ENCODE data around the gene NUP93.
"Not testable (repeated sequence)": the region's sequence is repeated elsewhere in the genome, so short reads cannot be mapped to it uniquely, and the experiment has no call there.

NUP93 gene

DNA sequence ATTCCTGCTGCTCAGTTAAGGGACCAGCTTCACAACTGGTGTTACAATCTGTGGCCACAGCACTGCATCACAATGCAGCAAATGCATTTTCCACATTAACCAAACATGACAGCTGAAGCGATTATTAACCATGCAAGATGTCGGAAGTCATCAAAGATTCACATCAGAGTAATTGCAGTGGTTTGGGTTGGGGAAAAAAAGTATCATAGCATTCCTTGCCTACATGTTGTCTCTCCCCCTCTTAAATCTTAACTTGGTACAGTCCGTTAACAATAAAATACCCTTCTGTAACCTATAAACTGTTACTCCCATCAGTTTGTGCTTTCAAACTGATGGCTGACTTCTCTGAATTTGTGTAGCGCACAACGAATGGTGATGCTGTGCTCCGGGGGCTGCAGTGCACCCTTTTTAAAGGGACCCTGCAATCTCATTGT is 51.6 kb downstream of the NUP93 start:
- no peak for DNase-seq

- no peak for DNase-seq
These were observed 53.4 kb downstream of the NUP93 start for GRCh38 chr16:56783344-56783743.

DNA sequence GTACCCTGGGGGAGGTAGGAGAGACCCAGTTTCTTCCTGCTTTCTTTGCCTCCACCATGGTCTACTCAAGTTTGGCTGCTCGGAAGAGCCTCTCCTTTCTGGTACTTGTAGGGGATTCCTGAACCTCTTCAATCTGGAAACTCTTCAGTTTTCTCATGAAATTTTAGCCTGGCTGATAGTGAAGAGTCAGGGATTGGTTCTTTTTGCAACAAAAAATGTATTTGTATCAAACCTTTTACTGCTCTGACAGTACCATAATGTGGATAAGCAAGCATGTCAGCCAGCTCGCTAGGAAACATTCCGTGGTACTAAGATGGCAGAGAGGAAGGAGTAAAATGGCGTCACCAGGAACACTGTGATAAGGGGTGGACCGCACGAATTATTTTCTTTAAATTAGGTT is 55.4 kb downstream of the NUP93 start:
- DNase-seq, result no peak

DNA sequence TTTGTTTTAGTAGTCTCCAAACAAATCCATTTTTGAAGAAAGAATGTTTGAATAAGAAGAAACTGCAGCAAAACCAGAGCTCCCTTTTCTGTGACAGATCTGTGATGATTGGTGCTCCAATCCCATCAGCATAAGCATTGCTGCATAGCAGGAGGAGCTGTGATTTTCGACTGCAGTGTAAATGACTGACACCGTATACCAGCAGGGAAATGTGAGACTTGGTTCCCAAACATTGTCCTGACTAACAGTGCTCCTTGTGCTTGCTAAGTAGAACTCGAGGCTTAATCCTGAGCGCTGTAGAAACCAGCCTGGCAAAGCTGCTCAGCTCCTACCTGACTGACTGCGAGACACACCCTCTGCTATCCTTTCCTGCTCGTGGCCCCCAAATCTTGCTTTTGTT is 57.2 kb downstream of the NUP93 start:
- DNase-seq, result no peak

- no peak for DNase-seq
These were observed 58.5 kb downstream of the NUP93 start for GRCh38 chr16:56788435-56788834.

GRCh38 chr16:56789360-56789759 is 59.4 kb downstream of the NUP93 start:
- peak; percentile 70 for DNase-seq

DNA sequence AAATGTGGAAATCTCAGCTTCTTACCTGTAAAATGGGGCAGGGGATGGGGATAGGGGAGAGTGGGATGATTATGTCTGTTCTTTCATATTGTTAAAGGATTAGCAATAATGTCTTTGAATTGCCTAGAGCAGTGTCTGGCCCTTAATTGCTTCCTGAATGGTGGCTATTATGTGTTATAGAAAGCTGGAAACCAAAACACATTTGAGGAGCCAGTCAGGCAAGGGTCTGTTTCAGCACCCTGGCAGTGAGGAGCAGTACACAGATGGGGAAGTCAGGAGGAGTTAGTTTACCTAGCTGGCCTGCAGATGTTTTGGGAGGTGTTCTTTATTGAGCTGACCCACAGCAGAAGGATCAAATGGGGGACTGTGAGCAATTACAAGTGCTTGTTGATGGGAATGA is 63.0 kb downstream of the NUP93 start:
- DNase-seq, result no peak

DNA sequence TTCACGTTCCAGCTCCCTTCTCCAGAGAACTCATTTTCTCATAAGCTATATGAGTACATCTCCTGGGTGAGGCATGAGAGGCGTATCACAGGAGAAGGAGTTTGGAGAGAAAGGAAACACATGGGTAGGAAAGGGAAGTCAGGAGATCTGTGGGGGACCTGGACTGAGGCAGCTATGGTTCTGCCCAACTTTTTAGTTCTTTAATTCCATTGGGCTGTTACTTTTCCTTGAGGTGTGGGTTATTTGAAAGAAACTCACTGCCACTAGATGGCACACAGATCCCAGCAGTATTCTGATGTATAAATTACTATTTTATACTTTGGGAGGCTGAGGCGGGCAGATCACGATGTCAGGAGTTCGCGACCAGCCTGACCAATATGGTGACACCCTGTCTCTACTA is 63.6 kb downstream of the NUP93 start:
- DNase-seq, result peak; percentile 64

DNA sequence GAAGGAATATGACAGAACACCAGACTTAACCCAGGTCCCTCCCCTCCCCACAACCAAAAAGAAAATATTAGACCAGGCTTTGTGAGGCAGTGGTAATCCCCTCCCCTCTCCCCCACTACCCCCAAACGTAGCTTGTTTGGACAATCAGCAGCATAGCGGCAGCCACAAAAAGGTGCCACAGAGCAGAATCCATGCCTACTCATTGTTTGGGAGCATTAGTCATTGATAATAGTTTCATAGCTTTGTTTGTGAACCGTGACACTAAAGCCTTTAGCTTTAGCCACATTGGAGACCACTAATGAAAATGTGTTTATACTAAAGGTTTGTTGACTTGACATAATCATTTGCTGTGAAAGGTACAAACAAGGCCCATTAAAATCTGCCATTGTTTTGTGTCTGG is 65.1 kb downstream of the NUP93 start:
- no peak for DNase-seq

- not testable (repeated sequence) for DNase-seq
These were observed 67.1 kb downstream of the NUP93 start for GRCh38 chr16:56797038-56797437.

GRCh38 chr16:56797861-56798260 is 67.9 kb downstream of the NUP93 start:
- DNase-seq, result no peak

DNA sequence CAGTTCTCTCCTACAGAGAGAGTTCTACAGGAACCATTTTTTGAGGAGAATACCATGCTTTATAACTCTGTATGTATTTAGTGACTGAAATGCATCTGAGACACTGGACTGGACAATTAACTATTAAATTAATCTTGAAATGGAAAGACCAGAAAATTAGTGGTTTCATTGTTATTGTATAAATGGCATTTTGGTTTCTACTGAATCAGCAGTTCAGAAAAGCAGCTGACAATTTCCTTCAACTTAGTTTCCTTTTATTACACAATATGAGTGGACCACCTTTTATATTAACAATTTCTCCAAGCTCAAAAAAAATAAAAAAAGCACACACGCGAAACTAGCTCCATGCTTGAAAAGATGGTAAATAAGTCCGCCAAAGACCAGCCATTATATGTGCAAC is 69.0 kb downstream of the NUP93 start:
- DNase-seq, result no peak

DNA sequence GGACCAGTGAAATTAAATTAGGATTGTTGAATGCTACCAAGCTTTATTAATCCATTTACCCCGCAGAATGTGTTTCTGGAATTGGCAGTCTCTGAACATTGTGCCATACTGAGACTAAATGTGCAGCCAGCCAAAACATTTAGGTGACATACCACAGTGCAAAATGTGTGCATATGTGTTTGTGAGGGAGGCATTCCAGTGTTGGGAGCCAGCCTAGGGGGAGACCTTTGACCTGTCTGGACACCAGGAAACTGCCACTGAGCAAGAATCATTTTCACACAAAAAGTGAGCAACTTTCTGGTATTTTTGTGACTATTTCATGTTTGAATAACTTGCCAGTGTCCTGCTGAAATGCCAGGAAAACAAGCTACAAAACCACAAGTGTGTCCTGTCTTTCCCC is 70.4 kb downstream of the NUP93 start:
- no peak for DNase-seq

DNA sequence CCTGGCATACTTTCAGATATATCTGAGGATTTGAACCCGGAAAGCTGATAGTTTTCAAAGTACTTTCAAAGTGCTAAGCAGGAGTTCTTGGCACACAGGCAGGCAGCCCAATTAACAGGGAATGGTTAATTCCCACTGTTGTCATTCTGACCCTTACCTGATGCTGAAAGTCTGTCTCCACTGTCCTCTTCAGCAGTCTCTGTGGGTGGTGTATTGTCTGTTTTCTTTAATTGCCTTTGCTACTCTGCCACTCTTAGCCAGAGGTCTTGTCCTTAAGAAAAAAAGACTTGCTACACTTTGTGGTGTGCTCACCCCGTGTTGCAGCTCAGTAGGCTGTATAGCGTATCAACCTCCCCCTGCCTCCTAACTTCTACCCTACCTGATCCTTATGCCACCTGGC is 71.8 kb downstream of the NUP93 start:
- DNase-seq, result no peak

- no peak for DNase-seq
These were observed 77.2 kb downstream of the NUP93 start for GRCh38 chr16:56807011-56807675.

DNA sequence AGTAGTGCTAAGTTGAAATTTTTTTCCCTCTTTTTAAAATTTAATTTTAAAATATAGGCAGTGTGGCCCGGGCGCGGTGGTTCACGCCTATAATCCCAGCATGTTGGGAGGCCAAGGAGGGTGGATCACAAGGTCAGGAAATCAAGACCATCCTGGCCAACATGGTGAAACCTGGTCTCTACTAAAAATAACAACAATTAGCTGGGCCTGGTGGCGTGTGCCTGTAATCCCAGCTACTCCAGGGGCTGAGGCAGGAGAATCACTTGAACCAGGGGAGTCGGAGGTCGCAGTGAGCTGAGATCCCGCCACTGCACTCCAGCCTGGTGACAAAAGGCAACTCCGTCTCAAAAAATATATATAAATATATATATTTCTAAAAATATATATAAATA is 77.7 kb downstream of the NUP93 start:
- not testable (repeated sequence) for DNase-seq

GRCh38 chr16:56810954-56811353 is 81.0 kb downstream of the NUP93 start:
- no peak for DNase-seq

DNA sequence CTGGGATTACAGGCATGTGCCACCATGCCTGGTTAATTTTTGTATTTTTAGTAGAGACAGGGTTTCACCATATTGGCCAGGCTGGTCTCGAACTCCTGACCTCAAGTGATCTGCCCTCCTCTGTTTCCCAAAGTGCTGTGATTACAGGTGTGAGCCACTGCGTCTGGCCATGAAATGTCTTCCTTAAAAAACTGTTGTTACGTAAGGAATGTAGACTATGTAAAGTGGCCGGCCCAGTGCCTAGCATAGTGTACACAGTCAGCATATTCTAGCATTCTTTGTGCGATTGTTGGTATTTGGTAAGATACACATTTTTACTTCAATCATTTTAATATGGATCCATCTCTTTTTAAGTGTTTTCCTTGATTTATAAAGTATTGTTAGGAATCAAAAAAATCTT is 81.7 kb downstream of the NUP93 start:
- not testable (repeated sequence) for DNase-seq

- DNase-seq, result peak; percentile 31
These were observed 83.0 kb downstream of the NUP93 start for GRCh38 chr16:56812884-56813283.

GRCh38 chr16:56814537-56815432 is 84.9 kb downstream of the NUP93 start:
- DNase-seq, result no peak

DNA sequence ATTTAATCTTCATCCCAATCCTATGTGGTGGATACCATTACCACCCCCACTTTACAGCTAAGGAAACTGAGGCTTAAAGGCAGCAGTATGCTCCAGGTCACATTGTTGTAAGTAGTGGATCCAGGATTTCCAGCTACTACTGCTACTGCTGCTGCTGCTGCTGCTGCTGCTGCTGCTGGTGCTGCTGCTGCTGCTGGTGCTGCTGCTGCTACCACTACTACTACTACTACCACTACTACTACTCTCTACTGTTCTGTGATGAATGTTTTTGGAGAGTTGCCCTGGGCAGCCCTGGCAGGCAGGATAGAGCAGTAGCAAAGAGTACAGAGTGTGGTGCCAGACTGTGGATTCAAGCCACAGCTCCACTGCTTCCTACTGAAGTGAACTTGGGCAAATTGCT is 85.8 kb downstream of the NUP93 start:
- DNase-seq, result no peak

DNA sequence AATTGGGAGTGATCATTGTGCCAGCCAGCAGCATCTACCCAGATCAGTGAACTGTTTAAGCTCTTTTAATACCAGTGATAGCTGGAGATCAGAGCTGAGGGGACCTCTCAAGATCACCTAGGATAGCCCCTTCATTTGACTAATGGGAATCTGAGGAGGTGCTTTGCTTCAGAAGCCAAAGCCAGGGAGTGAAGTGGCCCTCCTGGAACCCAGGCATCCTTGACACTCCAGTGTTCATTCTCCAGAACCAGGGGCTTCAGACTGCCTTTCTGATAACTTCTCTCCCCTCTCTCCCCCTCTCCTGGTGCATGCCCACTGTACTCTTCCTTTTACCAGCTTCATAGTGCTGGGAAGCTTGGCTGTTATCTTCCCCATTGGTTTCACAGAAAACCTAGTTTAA is 87.1 kb downstream of the NUP93 start:
- no peak for DNase-seq

- DNase-seq, result no peak
These were observed 88.0 kb downstream of the NUP93 start for GRCh38 chr16:56817938-56818337.

GRCh38 chr16:56823081-56823733 is 93.3 kb downstream of the NUP93 start:
- no peak for DNase-seq

Data from hematopoietic multipotent progenitor cell treated with erythropoietin and hydrocortisone succinate and interleukin-3 and kit ligand, for 4 days (in vitro differentiated cells).